PFSK-1 (cell line): ENCODE data around the gene KRTAP4-12.

Experiments
- REST ChIP-seq, 2 experiments: IDR thresholded peaks; 2 replicates each; pipeline versions ENCODE4 v1.6.1 to v1.8.0; 2011 to 2012; ENCODE audit warnings: low read depth in 2 of 2, low read length in 2 of 2, control low read depth in 1 of 2, inconsistent platforms in 1 of 2, mild to moderate bottlenecking in 1 of 2, moderate library complexity in 1 of 2; ENCODE audit not compliant: insufficient read depth in 1 of 2
- TAF1 ChIP-seq: IDR thresholded peaks from 2 replicates; pipeline ENCODE4 v1.6.1; 2012; ENCODE audit warnings: low read length, control low read depth, borderline replicate concordance; ENCODE audit not compliant: insufficient read depth

GRCh38 chr17:41126412-41126811 lies 2.4 kb upstream of the KRTAP4-12 start:
- TF ChIP-seq TAF1 (no peak), REST (IDR thresholded peaks at IDR 0.05; ENCODE audit: insufficient read depth in 1 of 2, low read depth in 2 of 2, low read length in 2 of 2) (no peak)
